ENCODE data around the gene DYNLL2.

DNA sequence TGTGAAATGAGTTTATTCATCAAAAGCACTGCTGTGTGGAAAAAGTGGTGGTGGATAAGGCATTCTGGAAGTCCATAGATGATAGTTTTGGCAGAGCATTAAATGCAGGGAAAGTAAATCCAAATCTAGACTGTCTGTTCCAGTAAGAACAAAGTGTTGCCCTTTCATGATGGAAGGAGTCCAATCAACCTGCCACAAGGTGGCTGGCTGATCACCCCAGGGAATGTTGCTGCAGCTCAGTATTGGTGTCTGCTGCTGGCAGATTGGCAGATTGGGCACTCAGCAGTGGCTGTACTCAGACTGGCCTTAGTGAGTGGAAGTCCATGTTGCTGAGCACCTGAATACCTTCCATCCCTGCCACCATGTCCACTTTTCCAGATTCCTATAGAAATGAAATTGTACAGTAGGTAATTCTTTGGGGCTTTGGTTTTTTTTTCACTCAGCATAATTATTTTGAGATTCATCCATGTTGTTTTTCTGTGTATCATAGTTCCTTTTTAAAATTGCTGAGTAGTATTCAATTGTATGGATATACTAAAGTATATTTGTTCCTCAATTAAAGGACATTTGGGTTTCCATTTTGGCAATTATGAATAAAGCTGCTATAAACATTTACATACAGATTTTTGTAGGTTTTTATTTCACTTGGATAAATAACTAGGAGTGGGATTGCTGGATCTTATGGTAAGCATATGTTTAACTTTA lies 14.3 kb downstream of the DYNLL2 start:
- TF ChIP-seq POLR2A (IDR thresholded peaks at IDR 0.05), result no peak
- TF ChIP-seq, protein P1, sequence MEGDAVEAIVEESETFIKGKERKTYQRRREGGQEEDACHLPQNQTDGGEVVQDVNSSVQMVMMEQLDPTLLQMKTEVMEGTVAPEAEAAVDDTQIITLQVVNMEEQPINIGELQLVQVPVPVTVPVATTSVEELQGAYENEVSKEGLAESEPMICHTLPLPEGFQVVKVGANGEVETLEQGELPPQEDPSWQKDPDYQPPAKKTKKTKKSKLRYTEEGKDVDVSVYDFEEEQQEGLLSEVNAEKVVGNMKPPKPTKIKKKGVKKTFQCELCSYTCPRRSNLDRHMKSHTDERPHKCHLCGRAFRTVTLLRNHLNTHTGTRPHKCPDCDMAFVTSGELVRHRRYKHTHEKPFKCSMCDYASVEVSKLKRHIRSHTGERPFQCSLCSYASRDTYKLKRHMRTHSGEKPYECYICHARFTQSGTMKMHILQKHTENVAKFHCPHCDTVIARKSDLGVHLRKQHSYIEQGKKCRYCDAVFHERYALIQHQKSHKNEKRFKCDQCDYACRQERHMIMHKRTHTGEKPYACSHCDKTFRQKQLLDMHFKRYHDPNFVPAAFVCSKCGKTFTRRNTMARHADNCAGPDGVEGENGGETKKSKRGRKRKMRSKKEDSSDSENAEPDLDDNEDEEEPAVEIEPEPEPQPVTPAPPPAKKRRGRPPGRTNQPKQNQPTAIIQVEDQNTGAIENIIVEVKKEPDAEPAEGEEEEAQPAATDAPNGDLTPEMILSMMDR (IDR thresholded peaks at IDR 0.05), result no peak
- TF ChIP-seq POLR2AphosphoS5 (IDR thresholded peaks at IDR 0.05), result no peak

All from prostate gland (tissue), 2 donors.